Measurements from ENCODE around the gene CRY2. TPM values are rescaled to one million over a fixed set of nuclear protein-coding genes. Genes with fewer than 3 reads are reported as not detected.
A peak's percentile ranks its signal among the peaks of the same experiment; 100 is the strongest.

The CRY2 gene
- total RNA-seq, 4 donors from 2014 or later = 5.6 to 21.0 (median 13.4) TPM

GRCh38 chr11:45801723-45802315 is 45.5 kb upstream of the CRY2 start:
- Histone ChIP-seq H3K27ac (peak overlapping the region; percentile 57 to 98 (median 95)), H3K36me3 (no peaks in the 10 kb centered on the region), H3K9me3 (no peaks in the 10 kb centered on the region), H3K4me3 (no peak overlapping the region), H3K27me3 (no peaks in the 10 kb centered on the region), H3K4me1 (peaks cover 19 to 45% (median 23%) of the 10 kb centered on the region in 3 donors)
- 53 to 66% methylated on average over 2 of the region's 2 CpGs for WGBS, 2 donors
- TF ChIP-seq POLR2A (IDR thresholded peaks at IDR 0.05) (no peak), CTCF (IDR thresholded peaks at IDR 0.05) (no peak)
- intact Hi-C loops (cut with DNase I) = no loop called here
- no peak for DNase-seq

GRCh38 chr11:45802531-45803317 is 44.6 kb upstream of the CRY2 start:
- H3K4me3 ChIP-seq = no peak overlapping the region
- no peaks in the 10 kb centered on the region for H3K27me3 ChIP-seq
- H3K9me3 ChIP-seq = no peaks in the 10 kb centered on the region
- intact Hi-C loops (cut with DNase I) = no loop called here
- H3K36me3 ChIP-seq = peaks cover 0 to under 1% (median 0%) of the 10 kb centered on the region in 3 donors
- TF ChIP-seq POLR2A (IDR thresholded peaks at IDR 0.05) (no peak), CTCF (IDR thresholded peaks at IDR 0.05) (no peak)
- DNase-seq = no peak
- peak overlapping the region; percentile 57 to 98 (median 95) for H3K27ac ChIP-seq
- peaks cover 28 to 54% (median 32%) of the 10 kb centered on the region in 3 donors for H3K4me1 ChIP-seq
- WGBS, 2 donors = 88% methylated on average over 9 to 10 of the region's 10 CpGs

GRCh38 chr11:45803971-45804760 is 43.1 kb upstream of the CRY2 start:
- WGBS, 2 donors = 0 to 2% methylated on average over 24 to 26 of the region's 70 CpGs
- intact Hi-C loops (cut with DNase I) = no loop called here

GRCh38 chr11:45804761-45805304 is 42.4 kb upstream of the CRY2 start, which contains the start of gene SLC35C1:
TSS of gene SLC35C1 (plus strand) at chr11:45805149. CDS start at chr11:45805802, 653 bp downstream.
- peak; percentile 90 for DNase-seq
- WGBS, 2 donors = 0 to 3% methylated on average over 13 to 15 of the region's 49 CpGs
- TF ChIP-seq POLR2A (IDR thresholded peaks at IDR 0.05) (peak in 3 of 4 donors; percentile 81 to 95 (median 85)), CTCF (IDR thresholded peaks at IDR 0.05) (peak; percentile 7 to 36 (median 24))

More at GRCh38 chr11:45803971-45804760, 43.1 kb upstream of the CRY2 start:
- Histone ChIP-seq H3K27me3 (no peaks in the 10 kb centered on the region), H3K36me3 (peaks cover 0 to 15% (median 0%) of the 10 kb centered on the region in 3 donors), H3K4me1 (peaks cover 31 to 69% (median 35%) of the 10 kb centered on the region in 3 donors), H3K27ac (peak overlapping the region; percentile 93 to 98 (median 96)), H3K9me3 (no peaks in the 10 kb centered on the region), H3K4me3 (peak overlapping the region; percentile 63 to 91 (median 84))
- peak in 1 of 4 donors; percentile 46 for TF ChIP-seq POLR2A (IDR thresholded peaks at IDR 0.05)
- no peak for TF ChIP-seq CTCF (IDR thresholded peaks at IDR 0.05)
- no peak for DNase-seq

More at GRCh38 chr11:45804761-45805304, 42.4 kb upstream of the CRY2 start, which contains the start of gene SLC35C1:
- H3K27ac ChIP-seq = peak within 1 kb of the TSS; percentile 93 to 98 (median 96)
- peaks cover 0 to 22% (median 0%) of the 10 kb centered on the region in 3 donors for H3K36me3 ChIP-seq
- H3K27me3 ChIP-seq = no peaks in the 10 kb centered on the region
- no peaks in the 10 kb centered on the region for H3K9me3 ChIP-seq
- H3K4me3 ChIP-seq = peak within 1 kb of the TSS; percentile 63 to 91 (median 84)
- intact Hi-C loops (cut with DNase I) = no loop called here
- H3K4me1 ChIP-seq = peaks cover 31 to 75% (median 35%) of the 10 kb centered on the region in 3 donors

Measured in esophagus squamous epithelium (tissue), 5 donors.